Astrocyte (in vitro differentiated cells and primary cell): ENCODE results near the gene SCAMP4. TPM values are rescaled to one million over a fixed set of nuclear protein-coding genes. Genes with fewer than 3 reads are reported as not detected.

Source experiments
- DNase-seq: peaks from one replicate; pipeline ENCODE4 v3.0.0-alpha.2; 2010; ENCODE audit warnings: low read depth
- FAIRE-seq: peaks from 2 replicates; lab custom pipeline; 2011; peaks lifted over from hg19 to GRCh38; lab: Jason Lieb, UNC
- H2AFZ ChIP-seq: 2 replicates; pipeline ENCODE4 v1.6.0; 2012; ENCODE audit warnings: low read depth, low read length, inconsistent platforms
- H3K27ac ChIP-seq: 2 replicates; pipeline ENCODE4 v1.5.1; 2011; ENCODE audit warnings: low read depth, low read length, inconsistent platforms
- H3K27me3 ChIP-seq: 2 replicates; pipeline ENCODE4 v1.6.0; 2011; ENCODE audit warnings: low read length, inconsistent platforms; ENCODE audit not compliant: insufficient read depth
- H3K36me3 ChIP-seq: 2 replicates; pipeline ENCODE4 v1.5.1; 2011; ENCODE audit warnings: low read length, inconsistent platforms; ENCODE audit not compliant: insufficient read depth
- H3K4me1 ChIP-seq: 2 replicates; pipeline ENCODE4 v1.5.1; 2011; ENCODE audit warnings: low read length, inconsistent platforms; ENCODE audit not compliant: insufficient read depth
- H3K4me2 ChIP-seq: 2 replicates; pipeline ENCODE4 v1.6.0; 2012; ENCODE audit warnings: low read length, inconsistent platforms
- H3K4me3 ChIP-seq: 2 replicates; pipeline ENCODE4 v1.5.1; 2011; ENCODE audit warnings: low read depth, mild to moderate bottlenecking, low read length, inconsistent platforms; ENCODE audit not compliant: insufficient read depth
- H3K79me2 ChIP-seq: 2 replicates; pipeline ENCODE4 v1.6.0; 2012; ENCODE audit warnings: mild to moderate bottlenecking, low read length, inconsistent platforms; ENCODE audit not compliant: insufficient read depth
- H3K9ac ChIP-seq: 2 replicates; pipeline ENCODE4 v1.6.0; 2012; ENCODE audit warnings: mild to moderate bottlenecking, low read length, inconsistent platforms
- H3K9me3 ChIP-seq: 2 replicates; pipeline ENCODE4 v1.5.1; 2012; ENCODE audit warnings: low read depth, mild to moderate bottlenecking, low read length, inconsistent platforms; ENCODE audit not compliant: insufficient read depth
- H4K20me1 ChIP-seq: 2 replicates; pipeline ENCODE4 v1.6.0; 2012; ENCODE audit warnings: low read length, inconsistent platforms; ENCODE audit not compliant: insufficient read depth
- H3K27ac Mint-ChIP-seq: one replicate; pipeline ENCODE4 v1.8.0; 2021; ENCODE audit warnings: mild to moderate bottlenecking, mixed read lengths; ENCODE audit not compliant: unreplicated experiment
- H3K27me3 Mint-ChIP-seq: one replicate; pipeline ENCODE4 v1.8.0; 2021; ENCODE audit warnings: low read depth, mixed read lengths; ENCODE audit not compliant: unreplicated experiment
- H3K36me3 Mint-ChIP-seq: one replicate; pipeline ENCODE4 v1.8.0; 2021; ENCODE audit warnings: low read depth, mixed read lengths; ENCODE audit not compliant: unreplicated experiment
- H3K4me1 Mint-ChIP-seq: one replicate; pipeline ENCODE4 v1.8.0; 2021; ENCODE audit warnings: low read depth, mixed read lengths; ENCODE audit not compliant: unreplicated experiment
- H3K4me3 Mint-ChIP-seq: one replicate; pipeline ENCODE4 v1.8.0; 2021; ENCODE audit warnings: mild to moderate bottlenecking, moderate library complexity, mixed read lengths; ENCODE audit not compliant: unreplicated experiment
- H3K9me3 Mint-ChIP-seq: one replicate; pipeline ENCODE4 v1.8.0; 2021; ENCODE audit warnings: mild to moderate bottlenecking, mixed read lengths; ENCODE audit not compliant: unreplicated experiment
- EZH2 ChIP-seq: IDR thresholded peaks from 2 replicates; pipeline ENCODE4 v1.6.1; 2012; ENCODE audit warnings: mild to moderate bottlenecking, low read length, inconsistent platforms; ENCODE audit not compliant: insufficient read depth
- total RNA-seq: library from RNA; stranded (reverse); gene quantifications from 2 replicates; pipeline ENCODE4 v1.2.1, GENCODE V29; 2021
- TF ChIP-seq, protein P1 (sequence below): IDR thresholded peaks from 2 replicates; pipeline ENCODE4 v1.5.1; 2011; ENCODE audit warnings: low read depth, mild to moderate bottlenecking, inconsistent platforms, low read length, moderate library complexity; ENCODE audit not compliant: insufficient read depth

SCAMP4 gene
- total RNA-seq, 1 donor from 2014 or later: 72.2 TPM

DNA sequence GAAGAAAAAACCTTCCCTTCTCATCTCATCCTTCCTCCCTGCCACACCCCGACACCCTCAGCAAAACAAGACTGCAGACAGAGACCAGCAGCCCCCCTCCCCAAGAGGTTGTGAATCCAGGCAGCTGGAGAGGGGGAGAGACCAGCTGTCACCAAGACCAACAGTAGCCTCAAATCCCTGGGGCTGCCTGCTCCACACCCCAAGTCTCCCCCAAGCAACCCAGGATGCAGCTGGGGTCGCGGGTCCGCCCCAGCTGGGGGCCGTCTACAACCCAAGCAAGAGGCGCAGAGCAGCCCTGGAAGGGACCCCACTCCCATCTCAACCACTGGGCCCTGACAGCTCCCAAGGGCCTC lies 48.9 kb upstream of the SCAMP4 start:
- no peaks in the 10 kb centered on the region for H3K36me3 ChIP-seq
- H3K4me3 Mint-ChIP-seq: peak overlapping the region; percentile 40
- no peak for FAIRE-seq
- H3K9me3 Mint-ChIP-seq: no peaks in the 10 kb centered on the region
- H3K27me3 ChIP-seq: no peaks in the 10 kb centered on the region
- H3K9me3 ChIP-seq: no peaks in the 10 kb centered on the region
- H3K4me1 Mint-ChIP-seq: peaks cover 14% of the 10 kb centered on the region
- H3K4me2 ChIP-seq: peak overlapping the region; percentile 81
- H3K27me3 Mint-ChIP-seq: no peaks in the 10 kb centered on the region
- H3K4me3 ChIP-seq: no peak overlapping the region
- H3K9ac ChIP-seq: no peak overlapping the region
- H3K36me3 Mint-ChIP-seq: no peaks in the 10 kb centered on the region
- peaks cover 51% of the 10 kb centered on the region for H3K4me1 ChIP-seq
- peak overlapping the region; percentile 19 for H3K27ac ChIP-seq
- peaks cover 91% of the 10 kb centered on the region for H3K79me2 ChIP-seq
- DNase-seq: no peak
- peak overlapping the region; percentile 66 for H3K27ac Mint-ChIP-seq
- H2AFZ ChIP-seq: no peak overlapping the region
- H4K20me1 ChIP-seq: peaks cover 88% of the 10 kb centered on the region
- TF ChIP-seq, protein P1, sequence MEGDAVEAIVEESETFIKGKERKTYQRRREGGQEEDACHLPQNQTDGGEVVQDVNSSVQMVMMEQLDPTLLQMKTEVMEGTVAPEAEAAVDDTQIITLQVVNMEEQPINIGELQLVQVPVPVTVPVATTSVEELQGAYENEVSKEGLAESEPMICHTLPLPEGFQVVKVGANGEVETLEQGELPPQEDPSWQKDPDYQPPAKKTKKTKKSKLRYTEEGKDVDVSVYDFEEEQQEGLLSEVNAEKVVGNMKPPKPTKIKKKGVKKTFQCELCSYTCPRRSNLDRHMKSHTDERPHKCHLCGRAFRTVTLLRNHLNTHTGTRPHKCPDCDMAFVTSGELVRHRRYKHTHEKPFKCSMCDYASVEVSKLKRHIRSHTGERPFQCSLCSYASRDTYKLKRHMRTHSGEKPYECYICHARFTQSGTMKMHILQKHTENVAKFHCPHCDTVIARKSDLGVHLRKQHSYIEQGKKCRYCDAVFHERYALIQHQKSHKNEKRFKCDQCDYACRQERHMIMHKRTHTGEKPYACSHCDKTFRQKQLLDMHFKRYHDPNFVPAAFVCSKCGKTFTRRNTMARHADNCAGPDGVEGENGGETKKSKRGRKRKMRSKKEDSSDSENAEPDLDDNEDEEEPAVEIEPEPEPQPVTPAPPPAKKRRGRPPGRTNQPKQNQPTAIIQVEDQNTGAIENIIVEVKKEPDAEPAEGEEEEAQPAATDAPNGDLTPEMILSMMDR: no peak
- no peak for TF ChIP-seq EZH2

DNA sequence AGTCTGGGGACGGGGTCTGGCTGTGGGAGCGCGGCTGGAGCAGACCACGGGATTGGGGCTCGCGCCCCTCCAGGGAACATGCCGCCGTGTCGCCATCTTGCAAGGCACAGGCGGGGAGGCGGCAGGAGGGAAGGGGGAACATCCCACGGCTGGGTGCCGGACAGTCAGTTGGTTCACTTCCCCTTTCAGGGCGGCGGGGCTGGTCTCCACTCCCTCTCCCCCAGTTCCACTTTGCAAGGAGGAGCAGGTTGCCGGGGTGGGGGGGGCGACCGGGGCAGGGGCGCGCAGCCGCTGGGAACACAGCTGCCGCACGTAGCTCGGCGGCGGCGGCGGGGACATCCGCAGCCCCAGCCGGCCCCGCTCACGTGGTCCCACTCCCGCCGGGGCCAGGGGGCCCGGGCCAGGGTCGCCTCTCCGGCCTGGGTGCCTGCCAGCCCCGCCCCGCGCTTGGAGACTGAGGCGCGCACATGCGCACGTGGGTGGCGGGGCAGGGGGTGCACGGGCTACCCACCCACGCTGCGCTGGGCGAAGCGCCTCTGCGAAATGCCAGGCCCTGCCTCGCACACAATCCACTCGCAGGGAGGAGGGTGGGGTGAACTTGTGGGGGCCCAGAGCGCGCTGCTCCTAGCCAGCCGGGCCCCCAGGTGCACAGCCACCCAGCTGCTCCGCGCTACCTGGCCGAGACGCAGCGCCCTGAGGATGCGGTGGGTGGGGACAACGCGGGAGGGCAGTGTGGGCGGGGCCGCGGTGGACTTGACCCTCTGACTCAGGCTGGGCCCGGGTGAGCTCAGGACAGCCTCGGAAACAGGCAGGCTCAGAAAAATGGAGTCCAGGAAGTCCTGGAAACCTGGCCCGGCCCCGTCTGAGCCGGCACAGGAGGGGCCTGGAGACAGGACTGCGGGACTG lies 48.2 kb upstream of the SCAMP4 start:
- Mint-ChIP-seq H3K27ac (no peak overlapping the region), H3K4me3 (no peak overlapping the region), H3K36me3 (no peaks in the 10 kb centered on the region), H3K27me3 (no peaks in the 10 kb centered on the region), H3K4me1 (peaks cover 14% of the 10 kb centered on the region), H3K9me3 (no peaks in the 10 kb centered on the region)
- Histone ChIP-seq H4K20me1 (peaks cover 89% of the 10 kb centered on the region), H3K4me1 (peaks cover 54% of the 10 kb centered on the region), H2AFZ (peak overlapping the region; percentile 2), H3K9me3 (no peaks in the 10 kb centered on the region), H3K79me2 (peaks cover 98% of the 10 kb centered on the region), H3K4me3 (peak overlapping the region; percentile 20), H3K27ac (peak overlapping the region; percentile 26), H3K27me3 (no peaks in the 10 kb centered on the region), H3K36me3 (no peaks in the 10 kb centered on the region), H3K9ac (peak overlapping the region; percentile 14), H3K4me2 (peak overlapping the region; percentile 81)
- DNase-seq (peak; percentile 54), FAIRE-seq (no peak)
- TF ChIP-seq, protein P1: no peak
- no peak for TF ChIP-seq EZH2
